ENCODE measurements around the gene CD46.

The CD46 gene

DNA sequence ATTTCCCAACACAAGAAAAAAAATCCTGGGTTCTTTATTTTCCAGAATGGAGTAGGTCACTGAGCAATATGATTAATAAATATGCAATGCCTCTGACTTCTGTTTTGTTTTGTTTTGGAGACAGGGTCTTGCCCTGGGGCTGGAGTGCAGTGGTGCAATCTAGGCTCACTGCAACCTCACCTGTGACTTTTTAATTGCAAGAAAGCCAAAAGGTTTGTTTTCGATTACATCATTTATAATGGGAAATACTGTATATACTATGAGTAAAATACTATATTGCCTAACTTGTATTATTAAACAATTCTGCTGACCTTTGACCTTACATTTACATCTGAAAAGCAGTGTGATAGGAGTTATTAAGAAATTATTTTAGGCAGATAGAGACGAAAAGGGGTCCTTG lies 11.6 kb upstream of the CD46 start:
- DNase-seq (ENCODE audit: extremely low read depth, low read depth) = no peak
- no peak for TF ChIP-seq CTCF (IDR thresholded peaks at IDR 0.05; ENCODE audit: low read depth, low read length)

GRCh38 chr1:207742850-207743555 lies 8.9 kb upstream of the CD46 start:
- no peak for DNase-seq (ENCODE audit: extremely low read depth, low read depth)
- no peak for TF ChIP-seq CTCF (IDR thresholded peaks at IDR 0.05; ENCODE audit: low read depth, low read length)

DNA sequence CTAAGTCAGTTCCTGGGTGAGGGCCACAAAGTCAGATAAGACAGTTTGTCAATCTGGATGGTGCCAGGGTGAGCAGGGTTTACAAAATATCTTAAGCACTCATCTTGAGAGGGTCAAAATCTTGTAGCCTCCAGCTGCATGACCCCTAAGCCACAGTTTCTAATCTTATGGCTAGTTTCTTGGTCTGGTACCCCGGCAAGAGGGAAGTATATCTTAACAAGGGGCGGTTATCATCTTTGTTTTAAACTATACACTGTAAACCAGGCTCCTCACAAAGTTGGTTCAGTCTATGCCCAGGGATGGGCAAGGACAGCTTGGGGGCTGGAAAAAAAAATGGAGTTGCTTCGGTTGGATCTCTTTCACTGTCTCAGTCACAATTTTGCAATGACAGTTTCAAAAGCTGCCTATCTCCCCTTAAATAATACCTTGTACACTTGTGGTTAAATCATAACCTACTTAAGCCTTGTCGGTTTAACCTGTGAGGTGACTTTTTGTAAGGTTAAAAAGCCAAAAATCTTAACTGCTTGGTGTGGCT lies 7.8 kb upstream of the CD46 start:
- no peak for TF ChIP-seq CTCF (IDR thresholded peaks at IDR 0.05; ENCODE audit: low read depth, low read length)
- no peak for DNase-seq (ENCODE audit: extremely low read depth, low read depth)

DNA sequence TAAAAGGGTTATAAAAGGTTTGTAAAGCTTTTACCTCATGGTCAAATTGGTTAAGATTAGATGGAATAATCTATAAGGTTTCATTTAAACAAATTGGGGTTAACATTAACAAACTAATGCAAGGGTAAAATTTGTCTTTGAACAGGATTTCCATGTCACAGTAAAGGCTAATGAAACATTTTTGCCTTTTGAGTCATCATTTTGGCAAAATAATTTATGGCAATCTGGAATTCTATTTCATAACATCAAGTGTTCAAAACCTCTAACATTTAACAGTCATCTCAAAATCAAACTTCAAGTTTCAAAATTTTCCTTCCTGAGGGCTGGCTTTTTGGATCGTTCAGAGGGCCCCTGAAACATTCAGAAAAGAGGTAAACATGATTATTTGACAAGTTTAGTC lies 6.6 kb upstream of the CD46 start:
- DNase-seq (ENCODE audit: extremely low read depth, low read depth) = no peak
- TF ChIP-seq CTCF (IDR thresholded peaks at IDR 0.05; ENCODE audit: low read depth, low read length) = no peak

- no peak for TF ChIP-seq CTCF (IDR thresholded peaks at IDR 0.05; ENCODE audit: low read depth, low read length)
Observed at GRCh38 chr1:207745839-207746767, 5.8 kb upstream of the CD46 start.

GRCh38 chr1:207747627-207748492 lies 4.0 kb upstream of the CD46 start:
- DNase-seq (ENCODE audit: extremely low read depth, low read depth) = no peak

More at GRCh38 chr1:207745839-207746767, 5.8 kb upstream of the CD46 start:
- DNase-seq (ENCODE audit: extremely low read depth, low read depth) = no peak

More at GRCh38 chr1:207747627-207748492, 4.0 kb upstream of the CD46 start:
- no peak for TF ChIP-seq CTCF (IDR thresholded peaks at IDR 0.05; ENCODE audit: low read depth, low read length)

Data from AG09319 (cell line).